GM12875 (cell line): ENCODE results near the gene AGRN.
"Not testable (repeated sequence)": the region's sequence is repeated elsewhere in the genome, so short reads cannot be mapped to it uniquely, and the experiment has no call there.

ENCODE experiments used
- H3K4me3 ChIP-seq: one replicate; pipeline ENCODE4 v1.5.1; 2011; ENCODE audit warnings: low read depth, low read length, control low read depth
- CTCF ChIP-seq: IDR thresholded peaks from 2 replicates; pipeline ENCODE4 v1.5.1; 2011; ENCODE audit warnings: low read depth, mild to moderate bottlenecking, control low read depth, inconsistent platforms, low read length, moderate library complexity, borderline replicate concordance; ENCODE audit not compliant: insufficient read depth

AGRN gene

GRCh38 chr1:983798-984475 lies 36.0 kb upstream of the AGRN start:
- TF ChIP-seq CTCF: peak; percentile 93
- no peak overlapping the region for H3K4me3 ChIP-seq

GRCh38 chr1:984476-984814 lies 35.5 kb upstream of the AGRN start:
- H3K4me3 ChIP-seq: no peak overlapping the region
- TF ChIP-seq CTCF: no peak

- no peak overlapping the region for H3K4me3 ChIP-seq
- TF ChIP-seq CTCF: no peak
Observed at GRCh38 chr1:985126-985525, 34.8 kb upstream of the AGRN start.

GRCh38 chr1:988061-988460 lies 31.9 kb upstream of the AGRN start:
- not testable (repeated sequence) for H3K4me3 ChIP-seq

- H3K4me3 ChIP-seq: not testable (repeated sequence)
Observed at GRCh38 chr1:991275-991674, 28.6 kb upstream of the AGRN start.

- TF ChIP-seq CTCF: no peak
Observed at GRCh38 chr1:991895-992294, 28.0 kb upstream of the AGRN start.

GRCh38 chr1:992362-992761 lies 27.6 kb upstream of the AGRN start:
- no peak for TF ChIP-seq CTCF
- H3K4me3 ChIP-seq: no peak overlapping the region

More at GRCh38 chr1:991895-992294, 28.0 kb upstream of the AGRN start:
- H3K4me3 ChIP-seq: no peak overlapping the region

GRCh38 chr1:993379-993995 lies 26.4 kb upstream of the AGRN start:
- H3K4me3 ChIP-seq: no peak overlapping the region
- no peak for TF ChIP-seq CTCF

GRCh38 chr1:994546-994945 lies 25.4 kb upstream of the AGRN start:
- H3K4me3 ChIP-seq: not testable (repeated sequence)
